ENCODE data around the gene SLIT3. TPM values are rescaled to one million over a fixed set of nuclear protein-coding genes. Genes with fewer than 3 reads are reported as not detected.

The SLIT3 gene
- total and polyA plus RNA-seq, 2 donors (not counting 3 experiments of a cell fraction or from before 2014, with no cell fraction given): 0.90 to 1.0 TPM

- Histone ChIP-seq H2AFZ (ENCODE audit: low read depth, low read length) (no peak overlapping the region), H3K9me1 (replicated peaks; ENCODE audit: control insufficient read depth, extremely low read depth, insufficient read depth, low read length) (no peaks in the 10 kb centered on the region), H3K79me2 (ENCODE audit: control insufficient read depth, insufficient read depth, low read length) (no peaks in the 10 kb centered on the region), H3K4me2 (ENCODE audit: insufficient read depth, low read length) (no peak overlapping the region), H3K27ac (ENCODE audit: insufficient read depth, low read depth, low read length) (no peak overlapping the region), H3K4me1 (ENCODE audit: control insufficient read depth, extremely low read depth, insufficient read depth, low read length) (no peaks in the 10 kb centered on the region), H3K4me3 (replicated peaks in 1 of 3; ENCODE audit: insufficient read depth in 1 of 3, low read depth in 1 of 3, low read length in 3 of 3) (no peak overlapping the region), H3K9me3 (replicated peaks; ENCODE audit: control insufficient read depth, insufficient read depth, low read length) (no peaks in the 10 kb centered on the region), H4K20me1 (replicated peaks; ENCODE audit: control insufficient read depth, extremely low read depth, insufficient read depth, low read length) (no peaks in the 10 kb centered on the region), H3K9ac (replicated peaks; ENCODE audit: extremely low read depth, insufficient read depth, low read length) (no peak overlapping the region), H3K36me3 (ENCODE audit: control insufficient read depth in 2 of 2, extremely low read depth in 1 of 2, insufficient read depth in 2 of 2, low read length in 2 of 2) (no peaks in the 10 kb centered on the region), H3K27me3 (ENCODE audit: control insufficient read depth in 2 of 2, insufficient read depth in 2 of 2, low read length in 2 of 2) (no peaks in the 10 kb centered on the region)
- BruUV-seq (replicated peaks): no TSS peak
- TF ChIP-seq CTCF (IDR thresholded peaks at IDR 0.05; ENCODE audit: extremely low read depth in 1 of 2, insufficient read depth in 1 of 2, low read depth in 1 of 2, low read length in 2 of 2): no peak
- intact Hi-C loops (cut with micrococcal nuclease): no loop called here
- DNase-seq (ENCODE audit: low read depth, low spot score): no peak
- ChIA-PET CTCF (no interaction called here), POLR2A (no interaction called here)
- no peak for FAIRE-seq
- dilution Hi-C loops (cut with MboI; ENCODE audit: extremely low pct_ligation_motif_present, low sequenced_read_pairs): no loop called here
Observed at GRCh38 chr5:168613996-168614395, 686.9 kb downstream of the SLIT3 start.

- TF ChIP-seq FOS (IDR thresholded peaks at IDR 0.05; ENCODE audit: borderline replicate concordance, insufficient read depth, low read length) (no peak), POLR2AphosphoS5 (IDR thresholded peaks at IDR 0.05; ENCODE audit: insufficient read depth, low read depth, low read length) (no peak), POLR2A (IDR thresholded peaks at IDR 0.05; ENCODE audit: low read depth, low read length) (no peak), MYC (IDR thresholded peaks at IDR 0.05; ENCODE audit: low read depth, low read length) (no peak), JUN (IDR thresholded peaks at IDR 0.05; ENCODE audit: borderline replicate concordance, insufficient read depth, insufficient read length, low read depth) (no peak), EZH2 (IDR thresholded peaks at IDR 0.05; ENCODE audit: borderline replicate concordance, low read depth, low read length, severe bottlenecking) (no peak)
- no peaks in the 10 kb centered on the region for H3K9me1 ChIP-seq (replicated peaks; ENCODE audit: control insufficient read depth, extremely low read depth, insufficient read depth, low read length)
- no peaks in the 10 kb centered on the region for H3K36me3 ChIP-seq (ENCODE audit: control insufficient read depth in 2 of 2, extremely low read depth in 1 of 2, insufficient read depth in 2 of 2, low read length in 2 of 2)
- H3K27ac ChIP-seq (ENCODE audit: insufficient read depth, low read depth, low read length): no peak overlapping the region
- H3K4me1 ChIP-seq (ENCODE audit: control insufficient read depth, extremely low read depth, insufficient read depth, low read length): no peaks in the 10 kb centered on the region
- no peaks in the 10 kb centered on the region for H3K9me3 ChIP-seq (replicated peaks; ENCODE audit: control insufficient read depth, insufficient read depth, low read length)
- H3K79me2 ChIP-seq (ENCODE audit: control insufficient read depth, insufficient read depth, low read length): no peaks in the 10 kb centered on the region
- no peaks in the 10 kb centered on the region for H4K20me1 ChIP-seq (replicated peaks; ENCODE audit: control insufficient read depth, extremely low read depth, insufficient read depth, low read length)
- no peak overlapping the region for H3K4me2 ChIP-seq (ENCODE audit: insufficient read depth, low read length)
- dilution Hi-C loops (cut with MboI; ENCODE audit: extremely low pct_ligation_motif_present, low sequenced_read_pairs): no loop called here
- no TSS peak for BruUV-seq (replicated peaks)
- no peak for DNase-seq (ENCODE audit: low read depth, low spot score)
- ChIA-PET POLR2A (no interaction called here), CTCF (interaction anchor here (0.8 kb wide), 1 partner anchor 374 kb away, joined by 3 read pairs; no protein-coding TSS in a partner anchor)
- no peak overlapping the region for H3K4me3 ChIP-seq (replicated peaks in 1 of 3; ENCODE audit: insufficient read depth in 1 of 3, low read depth in 1 of 3, low read length in 3 of 3)
- H3K27me3 ChIP-seq (ENCODE audit: control insufficient read depth in 2 of 2, insufficient read depth in 2 of 2, low read length in 2 of 2): no peaks in the 10 kb centered on the region
- H2AFZ ChIP-seq (ENCODE audit: low read depth, low read length): no peak overlapping the region
- no peak for FAIRE-seq
- H3K9ac ChIP-seq (replicated peaks; ENCODE audit: extremely low read depth, insufficient read depth, low read length): no peak overlapping the region
- intact Hi-C loops (cut with micrococcal nuclease): no loop called here
Observed at GRCh38 chr5:168613396-168613795, 687.5 kb downstream of the SLIT3 start.
